GM21381 (cell line): ENCODE measurements around the gene PCNP.
A peak's percentile ranks its signal among the peaks of the same experiment; 100 is the strongest.
"Not testable (repeated sequence)": the region's sequence is repeated elsewhere in the genome, so short reads cannot be mapped to it uniquely, and the experiment has no call there.

Experiments
- ATAC-seq: cut with Tn5 transposase; IDR thresholded peaks from one replicate; pipeline ENCODE4 v1.9.1; 2021; ENCODE audit warnings: mild to moderate bottlenecking, moderate library complexity; ENCODE audit not compliant: unreplicated experiment

Gene PCNP

GRCh38 chr3:101573449-101574387, at the start of gene PCNP:
PCNP (plus strand) TSS chr3:101574180; CDS start chr3:101574216, 36 bp downstream.
- ATAC-seq: peak; percentile 84

- no peak for ATAC-seq
These were observed 46.5 kb upstream of the PCNP start for GRCh38 chr3:101527441-101527840.

GRCh38 chr3:101527906-101528305, 46.1 kb upstream of the PCNP start:
- no peak for ATAC-seq

- no peak for ATAC-seq
These were observed 43.9 kb upstream of the PCNP start for GRCh38 chr3:101529816-101530685.

GRCh38 chr3:101530686-101531047, 43.3 kb upstream of the PCNP start:
- no peak for ATAC-seq

GRCh38 chr3:101531473-101532086, 42.4 kb upstream of the PCNP start:
- ATAC-seq: no peak

- ATAC-seq: no peak
These were observed 41.0 kb upstream of the PCNP start for GRCh38 chr3:101532783-101533602.

- no peak for ATAC-seq
These were observed 40.4 kb upstream of the PCNP start for GRCh38 chr3:101533603-101533968.

GRCh38 chr3:101535221-101535620, 38.8 kb upstream of the PCNP start:
- no peak for ATAC-seq

- no peak for ATAC-seq
These were observed 37.7 kb upstream of the PCNP start for GRCh38 chr3:101536266-101536665.

GRCh38 chr3:101536955-101537354, 37.0 kb upstream of the PCNP start:
- ATAC-seq: not testable (repeated sequence)

GRCh38 chr3:101542957-101543356, 31.0 kb upstream of the PCNP start:
- no peak for ATAC-seq

GRCh38 chr3:101544161-101544850, 29.7 kb upstream of the PCNP start:
- no peak for ATAC-seq

- ATAC-seq: no peak
These were observed 25.4 kb upstream of the PCNP start for GRCh38 chr3:101548527-101549105.

GRCh38 chr3:101549473-101549872, 24.5 kb upstream of the PCNP start:
- no peak for ATAC-seq

- not testable (repeated sequence) for ATAC-seq
These were observed 22.5 kb upstream of the PCNP start for GRCh38 chr3:101551359-101552081.

- ATAC-seq: not testable (repeated sequence)
These were observed 20.6 kb upstream of the PCNP start for GRCh38 chr3:101553381-101553780.

GRCh38 chr3:101556064-101556463, 17.9 kb upstream of the PCNP start:
- ATAC-seq: no peak
